GM19328 (cell line): ENCODE results near the gene ZNF211.

Experiments used
- ATAC-seq: cut with Tn5 transposase; IDR thresholded peaks from one replicate; pipeline ENCODE4 v1.9.1; 2021; ENCODE audit warnings: mild to moderate bottlenecking, moderate library complexity; ENCODE audit not compliant: unreplicated experiment

Gene ZNF211

DNA sequence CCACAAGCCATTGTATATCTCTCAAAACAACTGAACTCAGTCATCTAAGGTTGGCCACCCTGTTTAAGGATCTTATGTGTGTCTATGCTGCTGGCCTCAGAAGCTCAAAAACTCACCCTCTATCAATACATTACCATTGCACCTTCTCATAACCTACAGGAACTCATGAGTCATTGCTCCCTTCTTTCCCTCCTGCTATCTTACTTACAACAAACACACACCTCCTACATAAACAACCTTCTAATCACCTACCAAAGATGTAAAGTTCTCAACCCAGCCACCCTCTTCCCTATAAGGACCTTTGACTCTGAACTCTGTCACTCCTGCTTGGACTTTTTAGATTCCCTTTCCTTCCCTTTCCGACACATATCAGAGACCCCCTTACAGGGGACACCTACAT, 22.5 kb downstream of the ZNF211 start:
- ATAC-seq = no peak

DNA sequence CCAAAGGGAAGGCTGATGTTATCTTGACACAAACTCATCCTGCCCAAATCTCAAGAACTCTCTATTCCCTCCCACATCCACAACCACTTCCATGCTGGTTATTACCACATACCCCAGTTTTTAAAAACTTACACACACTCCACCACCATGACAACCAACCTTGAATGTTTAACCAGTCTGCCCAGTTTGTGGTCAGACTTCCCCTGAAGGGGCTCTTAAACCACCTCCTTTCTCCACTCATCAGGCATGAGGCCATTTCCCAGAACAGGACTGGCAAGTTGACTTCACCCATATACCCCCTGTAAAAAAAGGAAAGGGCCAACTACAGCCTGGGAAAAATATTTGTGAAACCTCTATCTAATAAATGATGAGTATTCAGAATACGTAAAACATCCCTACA, 23.4 kb downstream of the ZNF211 start:
- ATAC-seq = no peak

DNA sequence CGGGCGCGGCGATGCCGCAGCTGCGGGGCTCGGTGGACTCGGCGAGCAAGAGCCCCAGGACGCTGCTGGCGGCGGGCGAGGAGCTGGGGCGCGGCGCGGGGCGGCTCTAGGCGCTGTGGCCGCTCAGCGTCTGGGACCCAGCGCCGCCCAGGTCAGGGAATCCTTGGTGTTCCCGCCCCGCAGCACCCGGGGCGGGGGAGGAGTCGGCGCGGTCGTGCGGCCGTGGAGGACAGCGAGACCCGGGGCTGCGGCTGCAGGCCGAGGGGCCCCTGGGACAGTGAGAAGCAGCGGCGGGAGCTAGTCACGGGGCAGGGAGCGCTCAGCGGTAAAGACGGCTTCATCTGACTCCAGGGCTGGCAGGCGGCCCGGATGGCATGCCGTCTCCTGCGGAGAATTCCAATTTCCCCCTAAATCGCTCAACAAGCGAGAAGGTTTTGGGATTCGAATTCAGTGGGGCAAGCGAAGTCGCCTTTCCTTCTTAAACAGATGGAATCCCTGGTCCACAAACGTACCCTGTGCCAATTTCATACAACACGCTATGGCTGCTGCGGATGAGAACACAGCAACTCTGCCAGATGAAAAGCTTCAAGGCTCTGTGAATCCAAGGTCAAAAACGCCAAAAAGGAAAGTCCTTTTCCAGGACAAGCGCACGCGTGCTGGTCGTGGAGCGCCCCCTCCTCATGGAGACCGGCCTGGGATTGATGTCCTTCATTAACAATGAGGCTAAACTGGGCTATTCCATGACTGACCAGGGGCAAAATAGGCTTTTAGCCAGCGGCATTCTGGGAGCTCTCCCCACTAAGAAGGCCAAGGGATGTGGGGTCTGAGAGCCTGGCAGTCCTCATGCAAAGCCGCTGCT, 31.5 kb downstream of the ZNF211 start:
- ATAC-seq = no peak

DNA sequence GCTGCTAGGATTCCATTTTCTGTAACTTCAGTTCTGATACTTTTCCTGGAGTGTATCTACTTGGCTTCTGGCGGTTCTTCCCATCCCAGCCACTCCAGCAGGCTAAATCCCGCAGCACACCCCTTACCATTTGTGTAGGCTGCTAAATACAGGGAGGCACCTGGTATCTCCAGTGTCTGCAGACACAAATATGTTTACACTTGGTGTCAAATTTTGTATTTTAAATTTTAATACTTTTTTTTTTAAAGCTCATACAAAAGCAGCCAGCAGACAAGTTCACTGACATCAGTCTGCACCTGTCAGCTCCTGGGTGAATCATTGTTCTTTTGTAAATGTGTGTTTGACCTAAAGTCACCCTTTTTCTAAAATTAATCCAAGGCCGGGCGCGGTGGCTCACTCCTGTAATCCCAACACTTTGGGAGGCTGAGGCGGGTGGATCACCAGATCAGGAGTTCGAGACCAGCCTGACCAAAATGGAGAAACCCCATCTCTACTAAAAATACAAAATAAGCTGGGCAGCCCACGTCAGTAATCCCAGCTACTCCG, 32.4 kb downstream of the ZNF211 start:
- no peak for ATAC-seq

DNA sequence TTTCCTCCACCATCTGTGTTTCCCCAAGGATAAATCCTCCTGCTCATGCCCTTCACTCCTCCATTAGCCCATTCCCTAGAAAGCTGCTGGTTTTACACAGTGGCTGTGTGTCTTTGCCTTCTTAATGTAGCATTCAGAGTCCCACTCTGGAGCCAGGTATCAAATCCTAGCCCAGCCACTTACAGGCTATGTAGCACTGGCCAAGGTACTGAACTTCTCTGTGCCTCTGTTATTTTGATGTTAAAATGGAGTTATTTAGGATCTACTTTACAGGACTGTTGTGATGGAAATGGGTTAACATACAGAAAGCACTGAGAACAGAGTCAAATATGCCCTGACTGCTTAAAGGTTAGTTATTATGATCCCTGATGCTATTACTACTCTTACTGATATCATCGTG, 34.3 kb downstream of the ZNF211 start:
- no peak for ATAC-seq

DNA sequence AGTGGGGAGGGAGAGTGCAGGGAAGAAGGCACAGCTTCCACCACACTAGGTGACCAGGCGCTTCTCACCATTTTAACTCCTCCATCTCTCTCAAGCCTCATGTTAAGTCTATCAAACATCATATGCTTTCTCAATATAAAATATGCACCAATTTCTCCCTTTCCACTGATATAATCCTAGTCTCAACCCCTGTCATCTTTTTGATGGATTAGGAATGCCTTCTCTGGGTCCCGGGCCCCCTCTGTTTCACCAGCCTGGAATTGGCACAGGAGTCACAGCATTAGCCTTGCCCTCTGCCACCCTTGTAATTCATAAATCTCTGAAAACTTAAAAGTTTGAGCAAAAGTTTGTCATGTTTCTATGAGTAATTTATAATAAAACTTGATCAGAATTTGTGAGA, 35.7 kb downstream of the ZNF211 start, which contains the start of gene ZSCAN4:
ZSCAN4 (plus strand) TSS at position 301 of the 400 bp plus-strand sequence. CDS start 7,211 bp downstream, outside the sequence.
- ATAC-seq = no peak

DNA sequence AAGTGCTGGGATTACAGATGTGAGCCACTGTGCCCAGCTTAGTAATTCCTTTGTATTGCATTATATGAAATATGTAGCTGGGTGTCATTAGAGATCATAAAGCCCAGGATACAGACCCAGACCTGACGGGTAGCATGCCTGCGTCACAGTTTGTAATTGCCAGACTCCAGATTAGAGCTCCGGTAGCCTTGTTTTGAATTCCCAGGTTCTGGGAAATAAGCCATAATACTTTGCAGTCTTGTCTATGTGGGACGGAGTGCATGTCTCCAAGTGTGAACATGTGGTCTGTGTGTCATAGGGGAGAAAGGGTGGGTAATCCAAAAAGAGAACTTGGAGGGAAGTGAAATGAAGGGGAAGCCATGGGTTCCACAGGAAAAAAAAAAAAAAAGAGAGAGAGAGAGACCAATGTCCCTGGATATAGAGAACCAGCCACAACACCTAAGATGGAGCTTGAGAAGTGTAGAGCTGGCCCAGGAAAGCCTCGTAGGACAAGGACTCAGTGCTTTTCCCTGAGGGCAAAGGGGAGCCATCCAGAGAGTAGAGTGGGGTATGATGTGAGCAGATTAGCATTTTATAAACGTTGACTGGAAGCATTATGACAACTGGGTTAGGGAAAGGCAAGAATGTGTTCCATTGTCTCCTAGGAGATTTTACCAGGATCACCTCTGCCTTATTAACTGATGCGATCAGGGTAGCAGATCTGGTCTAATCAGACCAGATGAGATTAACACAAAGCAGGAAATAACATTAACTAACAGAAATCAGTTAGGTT, 38.3 kb downstream of the ZNF211 start:
- no peak for ATAC-seq

DNA sequence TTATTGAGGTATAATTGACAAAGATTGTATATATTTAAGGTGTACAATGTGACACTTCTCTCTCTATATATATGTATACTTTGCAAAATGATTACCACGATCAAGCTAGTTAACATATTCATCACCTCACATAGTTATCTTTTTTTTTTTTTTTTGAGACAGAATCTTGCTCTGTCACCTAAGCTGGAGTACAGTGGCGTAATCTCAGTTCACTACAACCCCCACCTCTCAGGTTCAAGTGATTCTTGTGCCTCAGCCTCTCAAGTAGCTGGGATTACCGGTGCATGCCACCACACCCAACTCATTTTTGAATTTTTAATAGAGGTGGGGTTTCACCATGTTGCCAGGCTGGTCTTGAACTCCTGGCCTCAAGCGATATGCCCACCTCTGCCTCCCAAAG, 39.5 kb downstream of the ZNF211 start:
- ATAC-seq = no peak

DNA sequence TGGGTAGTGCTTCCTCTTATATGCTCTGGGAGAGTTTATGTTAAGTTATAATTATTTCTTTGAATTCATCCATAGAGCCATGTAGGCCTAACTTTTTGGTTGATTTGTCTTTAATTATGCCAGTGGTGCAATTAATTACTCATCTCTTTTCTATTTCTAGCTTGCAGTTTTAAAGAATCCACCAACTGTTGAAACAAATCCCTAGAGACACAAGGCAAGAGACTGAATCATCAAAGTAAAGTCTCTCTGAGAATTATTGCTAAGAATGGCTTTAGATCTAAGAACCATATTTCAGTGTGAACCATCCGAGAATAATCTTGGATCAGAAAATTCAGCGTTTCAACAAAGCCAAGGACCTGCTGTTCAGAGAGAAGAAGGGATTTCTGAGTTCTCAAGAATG, 42.9 kb downstream of the ZNF211 start:
- no peak for ATAC-seq

DNA sequence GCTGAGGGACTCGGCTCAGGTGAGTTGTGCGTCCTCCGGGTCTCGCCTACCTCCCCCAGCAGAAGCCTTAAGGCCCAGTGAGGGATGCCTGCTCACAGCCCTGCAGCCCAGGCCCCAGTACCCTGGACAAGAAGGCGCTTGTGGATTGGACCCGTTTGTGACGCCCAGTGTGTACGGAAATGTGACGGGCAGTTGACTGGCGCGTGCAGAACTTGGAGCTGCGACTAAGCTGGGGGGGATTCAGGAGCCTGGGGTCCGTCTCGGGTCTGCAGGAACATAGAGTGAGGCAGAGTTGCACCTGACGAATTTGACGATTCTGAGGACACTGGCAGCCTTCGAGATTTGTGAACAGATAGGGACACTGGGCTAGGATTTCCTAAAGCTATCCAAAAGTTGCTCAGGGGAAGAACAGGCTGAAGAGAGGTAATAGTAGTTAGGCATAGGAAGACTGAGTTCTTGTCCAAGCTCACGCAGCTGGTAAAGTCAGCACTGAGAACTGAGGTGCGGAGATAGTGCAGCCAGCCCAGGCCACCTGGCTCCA, 49.3 kb downstream of the ZNF211 start:
- ATAC-seq = no peak

DNA sequence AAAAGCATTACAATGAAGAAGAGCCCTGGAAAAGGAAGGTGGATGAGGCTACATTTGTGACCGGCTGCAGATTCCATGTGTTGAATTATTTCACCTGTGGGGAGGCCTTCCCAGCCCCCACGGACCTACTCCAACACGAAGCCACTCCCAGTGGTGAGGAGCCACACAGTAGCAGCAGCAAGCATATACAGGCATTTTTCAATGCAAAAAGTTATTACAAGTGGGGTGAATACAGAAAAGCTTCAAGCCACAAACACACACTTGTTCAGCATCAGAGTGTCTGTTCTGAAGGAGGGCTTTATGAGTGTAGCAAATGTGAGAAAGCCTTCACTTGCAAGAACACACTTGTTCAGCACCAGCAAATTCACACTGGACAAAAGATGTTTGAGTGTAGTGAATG, 53.8 kb downstream of the ZNF211 start:
- ATAC-seq = no peak

DNA sequence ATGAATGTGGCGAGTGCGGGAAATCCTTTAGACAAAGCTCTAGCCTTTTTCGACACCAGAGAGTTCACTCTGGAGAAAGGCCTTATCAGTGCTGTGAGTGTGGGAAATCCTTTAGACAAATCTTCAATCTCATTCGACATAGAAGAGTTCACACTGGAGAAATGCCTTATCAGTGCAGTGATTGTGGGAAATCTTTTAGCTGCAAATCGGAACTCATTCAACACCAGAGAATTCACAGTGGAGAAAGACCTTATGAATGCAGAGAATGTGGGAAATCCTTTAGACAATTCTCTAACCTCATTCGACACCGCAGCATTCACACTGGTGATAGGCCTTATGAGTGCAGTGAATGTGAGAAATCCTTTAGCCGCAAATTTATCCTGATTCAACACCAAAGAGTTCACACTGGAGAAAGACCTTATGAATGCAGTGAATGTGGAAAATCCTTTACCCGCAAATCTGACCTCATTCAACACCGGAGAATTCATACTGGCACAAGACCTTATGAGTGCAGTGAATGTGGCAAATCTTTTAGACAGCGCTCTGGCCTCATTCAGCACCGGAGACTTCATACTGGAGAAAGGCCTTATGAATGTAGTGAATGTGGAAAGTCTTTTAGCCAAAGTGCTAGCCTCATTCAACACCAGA, 54.5 kb downstream of the ZNF211 start:
- no peak for ATAC-seq

DNA sequence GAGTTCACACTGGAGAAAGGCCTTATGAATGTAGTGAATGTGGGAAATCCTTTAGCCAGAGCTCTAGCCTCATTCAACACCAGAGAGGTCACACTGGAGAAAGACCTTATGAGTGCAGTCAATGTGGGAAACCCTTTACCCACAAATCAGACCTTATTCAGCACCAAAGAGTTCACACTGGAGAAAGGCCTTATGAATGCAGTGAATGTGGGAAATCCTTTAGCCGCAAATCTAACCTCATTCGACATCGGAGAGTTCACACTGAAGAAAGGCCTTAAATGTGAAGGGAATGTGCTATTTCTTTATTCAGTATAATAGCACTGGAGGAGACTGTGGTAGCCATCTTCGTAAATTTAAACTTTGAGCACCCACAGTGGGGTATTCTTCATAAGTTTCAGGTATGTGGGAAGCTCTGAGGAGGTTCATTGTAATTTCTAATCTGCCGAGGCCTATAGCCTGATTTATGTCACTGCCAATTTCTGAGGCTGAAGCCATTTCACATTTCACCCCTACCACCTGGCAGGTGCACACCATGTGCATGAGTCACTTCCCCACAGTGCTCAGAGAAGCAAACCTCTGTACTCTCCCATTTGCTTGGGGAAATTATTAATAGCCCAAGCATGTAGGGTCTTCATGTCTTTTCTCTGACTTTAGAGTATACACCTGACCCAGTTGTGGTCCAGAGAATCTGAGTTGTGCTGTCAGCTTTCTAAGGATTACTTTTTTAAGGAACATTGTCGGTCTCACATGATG, 55.2 kb downstream of the ZNF211 start:
- ATAC-seq = no peak

DNA sequence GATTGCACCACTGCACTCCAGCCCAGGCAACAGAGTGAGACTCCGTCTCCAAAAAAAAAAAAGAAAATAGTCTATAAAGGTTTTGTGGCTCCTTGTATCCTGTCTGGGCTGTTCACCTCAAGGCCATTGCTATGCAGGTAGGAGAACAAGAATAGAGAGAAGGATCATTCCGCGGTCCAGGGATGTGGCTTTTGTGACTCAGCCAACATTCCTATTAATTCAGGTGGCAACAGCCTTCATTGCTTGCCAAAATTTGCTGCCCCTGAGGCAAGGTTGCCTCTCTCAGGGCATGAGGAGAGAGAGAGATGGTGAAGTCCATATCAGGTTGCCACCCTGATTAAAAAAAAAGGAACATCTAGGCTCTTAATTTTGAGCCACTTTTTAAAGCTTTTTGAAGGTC, 56.8 kb downstream of the ZNF211 start:
- ATAC-seq = no peak
